GM18519 (cell line): ENCODE results near the gene AKAP14.
"Not testable (repeated sequence)": the region's sequence is repeated elsewhere in the genome, so short reads cannot be mapped to it uniquely, and the experiment has no call there.

Experiments
- ATAC-seq: cut with Tn5 transposase; IDR thresholded peaks from one replicate; pipeline ENCODE4 v1.9.1; 2021; ENCODE audit warnings: mild to moderate bottlenecking, moderate library complexity; ENCODE audit not compliant: unreplicated experiment, low FRiP score

Gene AKAP14

GRCh38 chrX:119919835-119920585 is 24.3 kb downstream of the AKAP14 start:
- no peak for ATAC-seq

- ATAC-seq, result not testable (repeated sequence)
Observed at GRCh38 chrX:119922391-119922790, 26.7 kb downstream of the AKAP14 start.

DNA sequence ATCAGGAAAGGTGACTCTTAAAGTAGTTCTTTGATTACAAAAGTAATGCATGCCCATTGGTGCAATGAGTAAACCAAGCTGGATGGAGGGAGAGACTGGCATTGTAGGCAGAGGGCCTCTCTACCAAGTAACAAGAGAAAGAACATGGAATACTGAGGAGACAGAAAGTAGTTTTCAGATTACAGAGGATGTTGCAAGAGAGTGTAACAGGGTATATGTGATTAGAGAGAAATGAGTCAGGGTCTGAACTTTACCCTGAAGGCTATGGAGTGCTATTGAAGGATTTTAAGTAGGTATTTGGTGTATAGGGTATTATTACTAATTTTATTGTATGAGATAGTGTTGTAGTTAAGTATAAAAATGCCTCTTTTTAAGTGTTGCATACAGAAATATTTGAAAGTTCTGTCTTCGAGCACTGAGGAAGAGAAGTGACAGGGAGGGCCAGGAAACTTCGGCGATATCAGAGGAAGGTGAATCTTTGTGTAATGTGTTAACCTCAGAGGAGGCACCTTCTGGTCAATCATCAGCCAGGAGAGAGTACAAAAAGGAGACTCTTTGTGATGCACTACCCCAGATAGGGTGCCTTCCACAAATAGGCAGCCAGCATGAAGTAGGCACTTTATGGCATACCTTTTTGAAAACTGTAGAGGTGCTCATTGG is 39.7 kb downstream of the AKAP14 start:
- ATAC-seq, result no peak

- ATAC-seq, result no peak
Observed at GRCh38 chrX:119941336-119941735, 45.6 kb downstream of the AKAP14 start.

GRCh38 chrX:119942173-119942819 is 46.6 kb downstream of the AKAP14 start:
- ATAC-seq, result no peak

DNA sequence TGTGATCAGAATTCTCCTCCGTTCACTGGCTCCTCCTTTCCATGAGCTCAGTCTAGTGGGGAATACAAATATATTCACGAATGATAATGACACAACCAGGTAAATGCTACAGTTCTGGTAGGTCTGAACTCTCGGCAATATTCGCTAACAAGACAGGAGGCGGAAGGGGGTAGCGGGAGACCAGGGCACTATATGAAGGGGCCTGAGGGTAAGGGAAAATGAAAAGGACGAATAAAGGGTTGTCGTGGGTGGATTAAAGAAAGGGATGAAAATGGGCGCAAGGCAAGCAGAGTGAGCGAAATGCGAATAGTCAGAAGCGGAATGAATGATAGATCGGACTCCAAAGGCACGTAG is 47.1 kb downstream of the AKAP14 start:
- ATAC-seq, result no peak

- ATAC-seq, result peak; percentile 73
Observed at GRCh38 chrX:119943185-119943988, 47.7 kb downstream of the AKAP14 start, which contains the start of gene NKAP. NKAP (minus strand) TSS chrX:119943751; CDS start chrX:119943605, 146 bp downstream.

DNA sequence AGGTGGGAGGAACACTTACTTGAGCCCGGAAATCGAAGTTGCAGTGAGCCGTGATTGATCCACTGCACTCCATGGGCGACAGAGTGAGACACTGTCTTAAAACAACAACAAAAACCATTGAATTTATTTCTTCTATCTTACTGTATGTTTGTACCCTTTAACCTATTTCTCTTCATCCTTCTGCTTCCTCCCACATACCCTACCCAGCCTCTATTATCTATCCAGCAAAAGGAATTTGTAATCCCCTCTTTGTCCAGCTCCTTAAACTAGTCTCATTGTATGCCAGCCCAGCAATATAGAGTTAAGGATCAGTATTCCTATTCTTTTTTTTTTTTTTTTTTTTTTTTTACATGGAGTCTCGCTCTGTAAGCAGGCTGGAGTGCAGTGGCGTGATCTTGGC is 49.8 kb downstream of the AKAP14 start:
- ATAC-seq, result no peak

GRCh38 chrX:119948381-119948780 is 52.7 kb downstream of the AKAP14 start:
- ATAC-seq, result no peak

DNA sequence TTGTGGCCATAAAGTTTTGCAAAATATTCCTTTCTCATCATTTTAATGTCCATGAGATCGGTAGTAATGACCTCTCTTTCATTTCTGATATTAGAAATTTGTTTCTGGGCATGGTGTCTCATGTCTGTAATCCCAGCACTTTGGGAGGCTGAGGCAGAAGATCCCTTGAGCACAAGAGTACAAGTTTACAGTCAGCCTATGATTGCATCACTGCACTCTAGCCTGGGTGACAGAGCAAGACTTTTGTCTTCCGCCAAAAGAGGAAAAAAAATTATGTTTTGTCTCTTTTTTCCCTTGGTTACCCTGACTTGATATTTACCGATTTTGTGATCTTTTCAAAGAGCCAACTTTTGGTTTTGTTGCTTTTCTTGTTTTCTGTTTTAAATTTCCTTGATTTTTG is 58.7 kb downstream of the AKAP14 start:
- ATAC-seq, result no peak

DNA sequence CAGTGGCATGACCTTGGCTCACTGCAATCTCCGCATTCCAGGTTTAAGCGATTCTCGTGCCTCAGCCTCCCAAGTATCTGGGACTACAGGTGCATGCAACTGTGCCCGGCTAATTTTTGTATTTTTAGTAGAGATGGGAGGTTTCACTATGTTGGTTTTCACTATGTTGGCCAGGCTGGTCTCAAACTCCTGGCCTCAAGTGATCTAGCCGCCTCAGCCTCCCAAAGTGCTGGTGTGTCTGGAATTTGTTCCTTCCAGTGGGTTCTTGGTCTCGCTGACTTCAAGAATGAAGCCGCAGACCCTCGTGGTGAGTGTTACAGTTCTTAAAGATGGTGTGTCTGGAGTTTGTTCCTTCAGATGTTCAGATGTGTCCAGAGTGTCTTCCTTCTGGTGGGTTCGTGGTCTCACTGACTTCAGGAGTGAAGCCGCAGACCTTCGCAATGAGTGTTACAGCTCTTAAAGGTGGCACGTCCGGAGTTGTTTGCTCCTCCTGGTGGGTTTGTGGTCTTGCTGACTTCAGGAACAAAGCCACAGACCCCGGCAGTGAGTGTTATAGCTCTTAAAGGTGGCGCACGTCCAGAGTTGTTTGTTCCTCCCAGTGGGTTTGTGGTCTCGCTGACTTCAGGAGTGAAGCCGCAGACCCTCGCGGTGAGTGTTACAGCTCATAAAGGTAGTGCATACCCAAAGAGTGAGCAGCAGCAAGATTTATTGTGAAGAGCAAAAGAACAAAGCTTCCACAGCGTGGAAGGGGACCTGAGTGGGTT is 60.3 kb downstream of the AKAP14 start:
- ATAC-seq, result not testable (repeated sequence)

DNA sequence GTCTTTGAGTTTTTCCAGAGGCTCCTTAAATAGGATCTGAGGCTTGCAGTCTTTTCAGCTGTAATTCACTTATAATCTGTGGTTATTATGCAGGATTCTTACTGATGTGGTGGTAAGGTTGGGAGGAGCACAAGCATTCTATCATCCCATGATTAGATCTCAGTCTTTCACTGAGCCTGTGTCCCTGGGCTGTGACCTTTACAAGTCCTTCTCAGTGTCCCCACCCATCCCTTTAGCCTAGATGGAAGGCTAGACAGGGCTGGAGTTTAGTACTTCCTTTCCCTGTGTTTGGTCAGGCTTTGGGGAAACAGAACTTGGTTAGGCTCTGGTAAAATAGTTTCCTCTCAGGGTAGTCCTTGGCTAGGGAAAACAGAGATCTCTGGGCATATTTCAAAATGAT is 64.9 kb downstream of the AKAP14 start:
- ATAC-seq, result no peak

DNA sequence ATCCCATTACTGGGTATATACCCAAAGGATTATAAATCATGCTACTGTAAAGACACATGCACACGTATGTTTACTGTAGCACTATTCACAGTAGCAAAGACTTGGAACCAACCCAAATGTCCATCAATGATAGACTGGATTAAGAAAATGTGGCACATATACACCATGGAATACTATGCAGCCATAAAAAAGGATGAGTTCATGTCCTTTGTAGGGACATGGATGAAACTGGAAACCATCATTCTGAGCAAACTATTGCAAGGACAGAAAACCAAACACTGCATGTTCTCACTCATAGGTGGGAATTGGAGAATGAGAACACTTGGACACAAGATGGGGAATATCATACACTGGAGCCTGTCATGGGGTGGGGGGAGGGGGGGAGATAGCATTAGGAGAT is 71.1 kb downstream of the AKAP14 start:
- not testable (repeated sequence) for ATAC-seq
